Mesenchymal stem cell (in vitro differentiated cells and primary cell): ENCODE data around the gene SLC16A8.
"Not testable (repeated sequence)": the region's sequence is repeated elsewhere in the genome, so short reads cannot be mapped to it uniquely, and the experiment has no call there.

ENCODE experiments used
- DNase-seq: peaks from one replicate; pipeline ENCODE4 v3.0.0-alpha.2; 2013
- H2AFZ ChIP-seq: one replicate; pipeline ENCODE4 v1.6.1; 2013; ENCODE audit warnings: low read depth, mild to moderate bottlenecking, control low read depth, inconsistent platforms, low read length, moderate library complexity
- H2AK5ac ChIP-seq: 2 replicates; pipeline ENCODE4 v1.6.1; 2013; ENCODE audit warnings: low read length, moderate library complexity, mild to moderate bottlenecking, inconsistent platforms; ENCODE audit not compliant: severe bottlenecking
- H2BK120ac ChIP-seq: one replicate; pipeline ENCODE4 v1.6.1; 2013; ENCODE audit warnings: low read depth, mild to moderate bottlenecking, inconsistent platforms, low read length, moderate library complexity
- H2BK12ac ChIP-seq, 2 experiments: one replicate each; pipeline ENCODE4 v1.6.1; 2013; ENCODE audit warnings: inconsistent platforms in 2 of 2, low read length in 2 of 2, mild to moderate bottlenecking in 2 of 2, moderate library complexity in 2 of 2, control low read depth in 1 of 2
- H2BK15ac ChIP-seq: one replicate; pipeline ENCODE4 v1.6.1; 2013; ENCODE audit warnings: mild to moderate bottlenecking, low read depth, inconsistent platforms; ENCODE audit not compliant: poor library complexity, severe bottlenecking
- H2BK5ac ChIP-seq: 2 replicates; pipeline ENCODE4 v1.6.1; 2013; ENCODE audit warnings: low read depth, mild to moderate bottlenecking, low read length, control low read depth, inconsistent platforms; ENCODE audit not compliant: poor library complexity, severe bottlenecking
- H3K14ac ChIP-seq, 2 experiments: one replicate each; pipeline ENCODE4 v1.6.1; 2013; ENCODE audit warnings: inconsistent platforms in 2 of 2, low read length in 2 of 2, control low read depth in 1 of 2, mild to moderate bottlenecking in 1 of 2, moderate library complexity in 1 of 2
- H3K18ac ChIP-seq, 2 experiments: one replicate each; pipeline ENCODE4 v1.6.1; 2013; ENCODE audit warnings: inconsistent platforms in 2 of 2, low read length in 2 of 2, control low read depth in 1 of 2, low read depth in 1 of 2, mild to moderate bottlenecking in 1 of 2
- H3K23ac ChIP-seq, 2 experiments: one replicate each; pipeline ENCODE4 v1.6.1; 2013; ENCODE audit warnings: inconsistent platforms in 2 of 2, low read length in 2 of 2, mild to moderate bottlenecking in 2 of 2, moderate library complexity in 2 of 2, control low read depth in 1 of 2
- H3K27ac ChIP-seq: 2 replicates; pipeline ENCODE4 v1.5.1; 2013; ENCODE audit warnings: mild to moderate bottlenecking, moderate library complexity, low read length, control low read depth, inconsistent platforms; ENCODE audit not compliant: poor library complexity, severe bottlenecking
- H3K27me3 ChIP-seq, 2 experiments: 2 replicates each; pipeline versions ENCODE4 v1.6.1 to v1.7.0; 2013; ENCODE audit warnings: low read length in 2 of 2, mild to moderate bottlenecking in 2 of 2, moderate library complexity in 2 of 2, control low read depth in 1 of 2, inconsistent platforms in 1 of 2; ENCODE audit not compliant: control insufficient read depth in 1 of 2, insufficient read depth in 1 of 2
- H3K36me3 ChIP-seq, 2 experiments: 2 replicates each; pipeline versions ENCODE4 v1.6.1 to v1.7.0; 2013; ENCODE audit warnings: low read length in 2 of 2, control low read depth in 1 of 2, inconsistent platforms in 1 of 2, low read depth in 1 of 2, mild to moderate bottlenecking in 1 of 2; ENCODE audit not compliant: insufficient read depth in 2 of 2, control insufficient read depth in 1 of 2
- H3K4ac ChIP-seq, 2 experiments: one replicate each; pipeline ENCODE4 v1.6.1; 2013; ENCODE audit warnings: inconsistent platforms in 2 of 2, low read length in 2 of 2, mild to moderate bottlenecking in 2 of 2, moderate library complexity in 2 of 2, control low read depth in 1 of 2, low read depth in 1 of 2
- H3K4me1 ChIP-seq: 2 replicates; pipeline ENCODE4 v1.6.1; 2013; ENCODE audit warnings: low read depth, low read length, control low read depth; ENCODE audit not compliant: control insufficient read depth, insufficient read depth
- H3K4me2 ChIP-seq: 2 replicates; pipeline ENCODE4 v1.6.1; 2013; ENCODE audit warnings: low read length, mild to moderate bottlenecking, inconsistent platforms; ENCODE audit not compliant: poor library complexity, severe bottlenecking
- H3K4me3 ChIP-seq, 2 experiments: 2 replicates each; pipeline versions ENCODE4 v1.5.1 to v1.7.0; 2013; ENCODE audit warnings: low read length in 2 of 2, mild to moderate bottlenecking in 2 of 2, control low read depth in 1 of 2, low read depth in 1 of 2; ENCODE audit not compliant: insufficient read depth in 1 of 2
- H3K79me1 ChIP-seq: replicated peaks from 2 replicates; pipeline ENCODE4 v1.6.1; 2013; ENCODE audit warnings: mild to moderate bottlenecking, control low read depth, low read length, inconsistent platforms; ENCODE audit not compliant: poor library complexity, severe bottlenecking
- H3K9ac ChIP-seq: 2 replicates; pipeline ENCODE4 v1.7.0; 2013; ENCODE audit warnings: mild to moderate bottlenecking, low read length, moderate library complexity
- H3K9me3 ChIP-seq: 2 replicates; pipeline ENCODE4 v1.7.0; 2013; ENCODE audit warnings: mild to moderate bottlenecking, low read length; ENCODE audit not compliant: control insufficient read depth
- H4K8ac ChIP-seq: one replicate; pipeline ENCODE4 v1.6.1; 2013; ENCODE audit warnings: inconsistent platforms, mild to moderate bottlenecking, low read length, moderate library complexity
- H4K91ac ChIP-seq: one replicate; pipeline ENCODE4 v1.6.1; 2013; ENCODE audit warnings: mild to moderate bottlenecking, low read length, inconsistent platforms
- WGBS: methylation state at CpG from one replicate; pipeline ENCODE4 v1.1.7; 2013; ENCODE audit warnings: mixed read lengths; 5-methylcytosine and 5-hydroxymethylcytosine counted together

SLC16A8 gene

GRCh38 chr22:38080850-38081635 lies 2.9 kb downstream of the SLC16A8 start:
- Histone ChIP-seq H2AK5ac (no peak overlapping the region), H3K18ac (peak overlapping the region; percentile 2 to 61), H3K36me3 (peaks cover 4 to 30% of the 10 kb centered on the region in 2 experiments), H2BK120ac (no peak overlapping the region), H2AFZ (peak overlapping the region; percentile 66), H3K4ac (no peak overlapping the region), H4K8ac (peak overlapping the region; percentile 3), H3K4me3 (peak overlapping the region; percentile 48 to 67), H4K91ac (no peak overlapping the region), H3K27me3 (peaks cover 23 to 43% of the 10 kb centered on the region in 2 experiments), H2BK15ac (no peak overlapping the region), H3K9me3 (no peaks in the 10 kb centered on the region), H3K9ac (no peak overlapping the region), H3K14ac (peak overlapping the region in 1 of 2 experiments; percentile 85), H2BK12ac (peak overlapping the region in 1 of 2 experiments; percentile 43), H3K4me2 (peak overlapping the region; percentile 78), H3K4me1 (peaks cover 18% of the 10 kb centered on the region), H3K79me1 (no peaks in the 10 kb centered on the region), H3K27ac (no peak overlapping the region), H2BK5ac (no peak overlapping the region), H3K23ac (peak overlapping the region in 1 of 2 experiments; percentile 34)
- WGBS = 6% methylated on average over 85 of the region's 110 CpGs
- DNase-seq = peak; percentile 39

DNA sequence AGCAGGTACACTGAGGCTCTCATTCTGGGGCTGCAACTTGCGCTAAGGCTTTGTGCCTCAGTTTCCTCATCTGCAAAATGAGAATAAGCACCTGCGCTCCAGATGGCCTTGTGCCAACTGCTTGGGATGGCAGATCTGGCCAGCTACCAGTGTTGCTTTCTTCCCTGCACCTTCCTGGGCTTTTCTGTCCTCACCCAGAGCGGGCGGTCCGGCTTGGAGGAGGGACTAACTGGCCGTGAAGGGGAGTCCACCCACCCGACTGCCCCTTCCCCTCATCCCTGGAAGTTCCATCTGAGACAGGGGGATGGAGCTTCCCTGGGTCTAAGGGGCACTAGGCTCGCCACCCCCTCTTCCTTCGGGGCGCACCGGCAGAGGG lies 3.5 kb downstream of the SLC16A8 start:
- no peak overlapping the region for H3K23ac ChIP-seq
- no peak overlapping the region for H3K9ac ChIP-seq
- H3K36me3 ChIP-seq = peaks cover 4 to 29% of the 10 kb centered on the region in 2 experiments
- H3K4me1 ChIP-seq = peaks cover 15% of the 10 kb centered on the region
- peak overlapping the region; percentile 66 for H2AFZ ChIP-seq
- no peak overlapping the region for H2BK120ac ChIP-seq
- H3K79me1 ChIP-seq = no peaks in the 10 kb centered on the region
- H3K27ac ChIP-seq = no peak overlapping the region
- H2AK5ac ChIP-seq = no peak overlapping the region
- no peak overlapping the region for H3K4ac ChIP-seq
- no peak overlapping the region for H3K4me3 ChIP-seq
- no peak overlapping the region for H3K14ac ChIP-seq
- peak overlapping the region in 1 of 2 experiments; percentile 61 for H3K18ac ChIP-seq
- peaks cover 23 to 43% of the 10 kb centered on the region in 2 experiments for H3K27me3 ChIP-seq
- no peak for DNase-seq
- H4K8ac ChIP-seq = no peak overlapping the region
- H3K4me2 ChIP-seq = no peak overlapping the region
- H2BK5ac ChIP-seq = no peak overlapping the region
- H3K9me3 ChIP-seq = no peaks in the 10 kb centered on the region
- no peak overlapping the region for H4K91ac ChIP-seq
- H2BK15ac ChIP-seq = no peak overlapping the region
- 63% methylated on average over 10 of the region's 11 CpGs for WGBS
- no peak overlapping the region for H2BK12ac ChIP-seq

- Histone ChIP-seq H3K9ac (no peak overlapping the region), H3K18ac (no peak overlapping the region), H2BK12ac (no peak overlapping the region), H3K79me1 (no peaks in the 10 kb centered on the region), H3K4me1 (peaks cover 15% of the 10 kb centered on the region), H3K27me3 (peaks cover 23 to 43% of the 10 kb centered on the region in 2 experiments), H3K4me2 (no peak overlapping the region), H3K23ac (peak overlapping the region in 1 of 2 experiments; percentile 9), H3K4me3 (no peak overlapping the region), H4K91ac (no peak overlapping the region), H3K4ac (no peak overlapping the region), H3K14ac (no peak overlapping the region), H4K8ac (no peak overlapping the region), H2BK5ac (no peak overlapping the region), H2BK120ac (no peak overlapping the region), H2AK5ac (no peak overlapping the region), H3K9me3 (no peaks in the 10 kb centered on the region), H2BK15ac (no peak overlapping the region), H3K27ac (no peak overlapping the region), H2AFZ (no peak overlapping the region), H3K36me3 (peaks cover 0 to 35% of the 10 kb centered on the region in 2 experiments)
- 95% methylated on average over 7 of the region's 7 CpGs for WGBS
- no peak for DNase-seq
These were observed 4.2 kb downstream of the SLC16A8 start for GRCh38 chr22:38079804-38080203.

GRCh38 chr22:38079208-38079607 lies 4.8 kb downstream of the SLC16A8 start:
- H2AK5ac ChIP-seq, H2AFZ ChIP-seq, H2BK12ac ChIP-seq, H3K9ac ChIP-seq, H2BK5ac ChIP-seq, H3K79me1 ChIP-seq, H3K14ac ChIP-seq, H3K9me3 ChIP-seq, DNase-seq, H3K18ac ChIP-seq, H3K23ac ChIP-seq, H3K4ac ChIP-seq, H3K4me3 ChIP-seq, H2BK15ac ChIP-seq, H2BK120ac ChIP-seq, H4K8ac ChIP-seq, H4K91ac ChIP-seq, H3K4me2 ChIP-seq, H3K27ac ChIP-seq: not testable (repeated sequence)
- Histone ChIP-seq H3K36me3 (peaks cover 0 to 41% of the 10 kb centered on the region in 2 experiments), H3K27me3 (peaks cover 23 to 43% of the 10 kb centered on the region in 2 experiments), H3K4me1 (peaks cover 15% of the 10 kb centered on the region)
- WGBS = 93% methylated on average over 1 of the region's 2 CpGs
